IMR-90 (cell line): ENCODE measurements around the gene AIRE. TPM values are rescaled to one million over a fixed set of nuclear protein-coding genes. Genes with fewer than 3 reads are reported as not detected.

Experiments
- ATAC-seq: fragments of 200-7000 bp; cut with Tn5 transposase; 2 replicates; pipeline ENCODE4 v1.9.1; 2020; ENCODE audit warnings: low read depth, mild to moderate bottlenecking, moderate library complexity
- BruUV-seq: library from RNA; stranded (reverse); fragments of 400-500 nt; replicated peaks from 2 replicates; lab custom pipeline; 2021; lab: Mats Ljungman, UMichigan
- CTCF ChIA-PET: fragments of 300-600 bp; formaldehyde crosslinking; extraction: SDS; loops from one replicate; lab custom pipeline; 2021; ENCODE audit warnings: antibody characterized with exemption; lab: Yijun Ruan, JAX
- POLR2A ChIA-PET: fragments of 300-600 bp; sonication (Branson Sonifier 250); formaldehyde crosslinking; loops from one replicate; lab custom pipeline; 2022; ENCODE audit warnings: antibody characterized with exemption; ENCODE audit not compliant: unreplicated experiment; lab: Charles Lee
- DNase-seq: peaks from one replicate; pipeline ENCODE4 v3.0.0; 2013
- H2AFZ ChIP-seq: replicated peaks from 2 replicates; pipeline ENCODE3; 2013; ENCODE audit warnings: low read length, mild to moderate bottlenecking; ENCODE audit not compliant: poor library complexity
- H2AK5ac ChIP-seq: 2 replicates; pipeline ENCODE4 v1.6.1; 2013; ENCODE audit warnings: low read depth, low read length, inconsistent platforms
- H2AK9ac ChIP-seq: replicated peaks from 2 replicates; pipeline ENCODE3; 2013; ENCODE audit warnings: mild to moderate bottlenecking, low read depth, low read length, moderate library complexity; ENCODE audit not compliant: poor library complexity
- H2BK120ac ChIP-seq: 2 replicates; pipeline ENCODE4 v1.6.1; 2013; ENCODE audit warnings: low read depth, low read length, inconsistent platforms
- H2BK15ac ChIP-seq: 3 replicates; pipeline ENCODE4 v1.6.1; 2013; ENCODE audit warnings: low read depth, low read length, inconsistent platforms
- H2BK20ac ChIP-seq: 2 replicates; pipeline ENCODE4 v1.6.1; 2013; ENCODE audit warnings: low read depth, mild to moderate bottlenecking, inconsistent platforms, low read length, moderate library complexity
- H2BK5ac ChIP-seq: 2 replicates; pipeline ENCODE4 v1.6.1; 2013; ENCODE audit warnings: mild to moderate bottlenecking, low read depth, low read length, inconsistent platforms; ENCODE audit not compliant: poor library complexity, severe bottlenecking
- H3K14ac ChIP-seq: replicated peaks from 2 replicates; pipeline ENCODE4 v1.6.1; 2013; ENCODE audit warnings: low read depth, low read length, inconsistent platforms
- H3K18ac ChIP-seq: 2 replicates; pipeline ENCODE4 v1.6.1; 2013; ENCODE audit warnings: low read depth, low read length, control low read depth
- H3K23ac ChIP-seq: 2 replicates; pipeline ENCODE4 v1.6.1; 2013; ENCODE audit warnings: low read depth, low read length, inconsistent platforms
- H3K27ac ChIP-seq: 2 replicates; pipeline ENCODE4 v1.5.1; 2013; ENCODE audit warnings: mild to moderate bottlenecking, control low read depth, low read length; ENCODE audit not compliant: insufficient read depth
- H3K27me3 ChIP-seq: 2 replicates; pipeline ENCODE4 v1.6.1; 2013; ENCODE audit warnings: low read length; ENCODE audit not compliant: control insufficient read depth, insufficient read depth
- H3K36me3 ChIP-seq: 2 replicates; pipeline ENCODE4 v1.6.1; 2013; ENCODE audit warnings: low read length, mixed read lengths; ENCODE audit not compliant: control insufficient read depth, insufficient read depth
- H3K4ac ChIP-seq: 2 replicates; pipeline ENCODE4 v1.6.1; 2013; ENCODE audit warnings: low read depth, low read length, inconsistent platforms
- H3K4me1 ChIP-seq: 2 replicates; pipeline ENCODE4 v1.6.1; 2013; ENCODE audit warnings: low read length, mixed read lengths; ENCODE audit not compliant: control insufficient read depth, insufficient read depth
- H3K4me2 ChIP-seq: 2 replicates; pipeline ENCODE4 v1.6.1; 2013; ENCODE audit warnings: low read depth, mild to moderate bottlenecking, control low read depth, low read length, moderate library complexity
- H3K4me3 ChIP-seq: 2 replicates; pipeline ENCODE4 v1.5.1; 2013; ENCODE audit warnings: low read depth, mild to moderate bottlenecking, control low read depth, low read length, moderate library complexity; ENCODE audit not compliant: insufficient read depth
- H3K56ac ChIP-seq: 2 replicates; pipeline ENCODE4 v1.6.1; 2013; ENCODE audit warnings: low read length, inconsistent platforms; ENCODE audit not compliant: insufficient read depth; ENCODE audit errors: extremely low read depth
- H3K79me1 ChIP-seq, 2 experiments: 2 replicates each; pipeline ENCODE4 v1.6.1; 2013; ENCODE audit warnings: low read length in 2 of 2, inconsistent platforms in 1 of 2, low read depth in 1 of 2
- H3K9ac ChIP-seq: 2 replicates; pipeline ENCODE4 v1.6.1; 2013; ENCODE audit warnings: low read depth, low read length, control low read depth
- H3K9me1 ChIP-seq: 2 replicates; pipeline ENCODE4 v1.6.1; 2013; ENCODE audit warnings: low read length, inconsistent platforms; ENCODE audit not compliant: insufficient read depth
- H3K9me3 ChIP-seq: 2 replicates; pipeline ENCODE4 v1.6.1; 2013; ENCODE audit warnings: low read length; ENCODE audit not compliant: control insufficient read depth, insufficient read depth
- H4K20me1 ChIP-seq: 2 replicates; pipeline ENCODE4 v1.6.1; 2013; ENCODE audit warnings: low read length, inconsistent platforms; ENCODE audit not compliant: insufficient read depth
- H4K5ac ChIP-seq: 2 replicates; pipeline ENCODE4 v1.6.1; 2013; ENCODE audit warnings: mild to moderate bottlenecking, low read depth, low read length, control low read depth
- H4K8ac ChIP-seq, 2 experiments: 2 replicates each; pipeline ENCODE4 v1.6.1; 2013; ENCODE audit warnings: low read depth in 2 of 2, low read length in 2 of 2, control low read depth in 1 of 2, inconsistent platforms in 1 of 2
- H4K91ac ChIP-seq: 2 replicates; pipeline ENCODE4 v1.6.1; 2013; ENCODE audit warnings: low read depth, low read length, inconsistent platforms; ENCODE audit not compliant: insufficient read depth
- CEBPB ChIP-seq: IDR thresholded peaks from 2 replicates; pipeline ENCODE4 v1.6.1; 2012; ENCODE audit warnings: low read depth, low read length, improper control_type of control experiment
- ELK1 ChIP-seq: fragments of 150-350 bp; IDR thresholded peaks from 2 replicates; pipeline ENCODE4 v1.6.1; 2016; ENCODE audit warnings: low read depth, mild to moderate bottlenecking, low read length, moderate library complexity, borderline replicate concordance
- NFE2L2 ChIP-seq: fragments of 150-350 bp; IDR thresholded peaks from 2 replicates; pipeline ENCODE4 v1.6.1; 2016; ENCODE audit warnings: low read depth, mild to moderate bottlenecking, low read length
- RFX5 ChIP-seq: IDR thresholded peaks from 2 replicates; pipeline ENCODE4 v1.8.0; 2012; ENCODE audit warnings: low read depth, mild to moderate bottlenecking, low read length, moderate library complexity
- WGBS, 2 experiments: methylation state at CpG; one replicate each; pipeline versions ENCODE4 v1.1.5 to v1.1.7; 2013; ENCODE audit warnings: missing lambda C conversion rate in 2 of 2; ENCODE audit not compliant: insufficient read length in 1 of 2; ENCODE audit errors: extremely low coverage in 2 of 2; 5-methylcytosine and 5-hydroxymethylcytosine counted together
- dilution Hi-C: fragments of 300-500 bp; cut with HindIII; formaldehyde crosslinking; loops from one replicate; pipeline ENCODE4 v1.14.3; 2018; ENCODE audit warnings: low sequenced_read_pairs; ENCODE audit not compliant: unreplicated experiment
- in situ Hi-C: fragments of 300-500 bp; cut with MboI; formaldehyde crosslinking; loops from 3 replicates; pipeline ENCODE4 v1.14.3; 2019; ENCODE audit warnings: low sequenced_read_pairs, inconsistent platforms, mixed read lengths
- intact Hi-C: fragments of 100-400 bp; cut with micrococcal nuclease; formaldehyde crosslinking; loops from 2 replicates; pipeline ENCODE4 v1.10.0; 2022
- polyA plus RNA-seq, 3 experiments: library from polyadenylated mRNA; depleted of rRNA; stranded (reverse); fragments of >200 nt; gene quantifications; 2 replicates each; pipeline ENCODE4 v1.2.3, GENCODE V29; 2012; ENCODE audit warnings: low replicate concordance in 1 of 3
- total RNA-seq: library from RNA; depleted of rRNA; stranded (reverse); fragments of >200 nt; gene quantifications from 2 replicates; pipeline ENCODE4 v1.2.3, GENCODE V29; 2012
- TF ChIP-seq, protein P1 (sequence below): conservative IDR thresholded peaks from 2 replicates; pipeline ENCODE4 v1.5.1; 2012; ENCODE audit warnings: mild to moderate bottlenecking, low read depth, low read length, improper control_type of control experiment

Gene AIRE
- total and polyA plus RNA-seq, 2 of the 4 experiments (the other 2 are of a cell fraction): 0.05 TPM; not detected in 1

DNA sequence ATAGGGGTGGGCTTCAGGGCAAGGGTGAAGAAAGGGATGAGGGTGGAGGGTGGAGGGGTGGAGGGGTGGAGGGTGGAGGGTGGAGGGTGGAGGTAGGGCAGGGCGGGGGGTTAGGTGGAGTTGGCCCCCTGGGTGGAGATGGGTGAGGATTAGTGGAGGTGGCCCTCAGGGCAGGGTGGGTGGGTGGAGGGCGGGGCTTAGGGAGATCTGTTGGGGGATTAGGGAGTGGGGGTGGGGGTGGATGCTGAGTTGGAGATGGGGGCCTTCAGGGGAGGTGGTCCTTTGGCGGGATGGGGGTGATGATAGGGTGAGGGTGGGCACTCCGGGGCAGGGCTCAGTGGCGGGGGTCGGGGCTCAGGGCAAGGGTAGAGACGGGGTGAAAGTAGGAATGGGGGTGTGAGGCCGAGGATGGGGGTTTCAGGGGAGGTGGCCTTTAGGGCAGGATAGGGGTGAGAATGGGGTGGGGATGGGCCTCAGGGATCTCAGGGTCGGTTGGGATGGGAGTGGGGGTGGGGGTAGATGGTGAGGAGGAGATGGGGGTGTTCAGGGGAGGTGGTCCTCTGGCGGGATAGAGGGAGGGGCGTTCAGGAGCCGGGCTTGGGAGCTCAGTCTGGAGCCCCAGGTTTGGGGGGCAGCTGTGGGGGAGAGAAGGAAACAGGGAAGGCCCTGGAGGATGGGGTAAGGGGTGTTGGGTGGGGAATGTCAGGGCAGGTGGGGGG is 23.2 kb upstream of the AIRE start (continued):
- TF ChIP-seq ELK1 (no peak), RFX5 (no peak)

DNA sequence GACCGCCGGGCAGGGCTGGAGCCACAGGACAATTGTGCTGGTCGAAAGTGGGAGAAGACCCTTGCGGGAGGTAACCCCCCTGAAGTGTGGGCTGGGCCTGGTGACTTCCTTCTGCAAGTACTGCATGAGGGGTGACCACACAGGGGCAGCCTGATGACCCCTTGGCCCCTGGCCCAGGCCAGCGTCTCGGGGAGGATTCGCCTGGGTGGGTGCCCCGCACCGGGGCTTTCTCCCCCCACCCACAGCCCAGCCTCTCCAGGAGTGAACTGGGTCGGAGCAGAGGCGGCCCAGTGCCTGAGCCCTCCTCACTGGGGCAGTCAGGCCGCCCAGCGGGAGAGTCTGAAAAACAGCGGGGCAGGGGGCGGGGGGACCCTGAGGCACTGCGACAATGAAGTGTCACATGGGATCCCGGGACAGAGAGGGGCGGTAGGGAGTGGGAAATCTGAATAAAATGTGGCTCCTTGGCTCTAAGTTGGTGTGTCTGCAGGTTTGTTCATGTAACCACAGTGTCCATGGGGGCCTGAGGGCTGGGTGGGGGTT is 22.4 kb upstream of the AIRE start:
- H3K9me1 ChIP-seq: no peaks in the 10 kb centered on the region
- H4K20me1 ChIP-seq: no peaks in the 10 kb centered on the region
- no peak overlapping the region for H2BK5ac ChIP-seq
- no peak overlapping the region for H3K18ac ChIP-seq
- no peaks in the 10 kb centered on the region for H3K79me1 ChIP-seq
- no peak overlapping the region for H2AK5ac ChIP-seq
- POLR2A ChIA-PET: no interaction called here
- no peak overlapping the region for H2AK9ac ChIP-seq
- H4K91ac ChIP-seq: no peak overlapping the region
- no peak overlapping the region for H2AFZ ChIP-seq
- TF ChIP-seq, protein P1, sequence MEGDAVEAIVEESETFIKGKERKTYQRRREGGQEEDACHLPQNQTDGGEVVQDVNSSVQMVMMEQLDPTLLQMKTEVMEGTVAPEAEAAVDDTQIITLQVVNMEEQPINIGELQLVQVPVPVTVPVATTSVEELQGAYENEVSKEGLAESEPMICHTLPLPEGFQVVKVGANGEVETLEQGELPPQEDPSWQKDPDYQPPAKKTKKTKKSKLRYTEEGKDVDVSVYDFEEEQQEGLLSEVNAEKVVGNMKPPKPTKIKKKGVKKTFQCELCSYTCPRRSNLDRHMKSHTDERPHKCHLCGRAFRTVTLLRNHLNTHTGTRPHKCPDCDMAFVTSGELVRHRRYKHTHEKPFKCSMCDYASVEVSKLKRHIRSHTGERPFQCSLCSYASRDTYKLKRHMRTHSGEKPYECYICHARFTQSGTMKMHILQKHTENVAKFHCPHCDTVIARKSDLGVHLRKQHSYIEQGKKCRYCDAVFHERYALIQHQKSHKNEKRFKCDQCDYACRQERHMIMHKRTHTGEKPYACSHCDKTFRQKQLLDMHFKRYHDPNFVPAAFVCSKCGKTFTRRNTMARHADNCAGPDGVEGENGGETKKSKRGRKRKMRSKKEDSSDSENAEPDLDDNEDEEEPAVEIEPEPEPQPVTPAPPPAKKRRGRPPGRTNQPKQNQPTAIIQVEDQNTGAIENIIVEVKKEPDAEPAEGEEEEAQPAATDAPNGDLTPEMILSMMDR: no peak
- TF ChIP-seq CEBPB: no peak
- TF ChIP-seq NFE2L2: no peak
- peaks cover 22% of the 10 kb centered on the region for H3K27me3 ChIP-seq
- H3K56ac ChIP-seq: no peak overlapping the region
- CTCF ChIA-PET: no interaction called here
- H3K4me3 ChIP-seq: no peak overlapping the region
- DNase-seq (no peak), ATAC-seq (no peak)
- no peak overlapping the region for H3K4ac ChIP-seq
- H3K23ac ChIP-seq: no peak overlapping the region
- no peak overlapping the region for H3K4me2 ChIP-seq
- no peak overlapping the region for H2BK20ac ChIP-seq
- H3K9me3 ChIP-seq: peaks cover 8% of the 10 kb centered on the region
- H4K5ac ChIP-seq: no peak overlapping the region
- H3K27ac ChIP-seq: no peak overlapping the region
- in situ Hi-C loops: no loop called here
- H3K9ac ChIP-seq: no peak overlapping the region
- no peaks in the 10 kb centered on the region for H3K36me3 ChIP-seq
- WGBS, 2 experiments: 55% methylated on average over 4 of the region's 18 CpGs; no CpG with 5 or more reads in 1 of the 2 experiments
- H2BK120ac ChIP-seq: no peak overlapping the region
- no peak overlapping the region for H2BK15ac ChIP-seq
- dilution Hi-C loops: no loop called here
- BruUV-seq: no TSS peak
- H4K8ac ChIP-seq: no peak overlapping the region
- no peak overlapping the region for H3K14ac ChIP-seq
- H3K4me1 ChIP-seq: no peaks in the 10 kb centered on the region
- intact Hi-C loops: no loop called here
